ENCODE data around the gene COL6A3.
"Not testable (repeated sequence)": the region's sequence is repeated elsewhere in the genome, so short reads cannot be mapped to it uniquely, and the experiment has no call there.

Gene COL6A3

GRCh38 chr2:237380768-237381167 lies 33.2 kb downstream of the COL6A3 start:
- DNase-seq, result no peak

GRCh38 chr2:237379636-237380035 lies 34.3 kb downstream of the COL6A3 start:
- no peak for DNase-seq

GRCh38 chr2:237378650-237379049 lies 35.3 kb downstream of the COL6A3 start:
- no peak for DNase-seq

- no peak for DNase-seq
Measured at GRCh38 chr2:237374284-237375060, 39.5 kb downstream of the COL6A3 start.

- no peak for DNase-seq
Measured at GRCh38 chr2:237371856-237372255, 42.1 kb downstream of the COL6A3 start.

DNA sequence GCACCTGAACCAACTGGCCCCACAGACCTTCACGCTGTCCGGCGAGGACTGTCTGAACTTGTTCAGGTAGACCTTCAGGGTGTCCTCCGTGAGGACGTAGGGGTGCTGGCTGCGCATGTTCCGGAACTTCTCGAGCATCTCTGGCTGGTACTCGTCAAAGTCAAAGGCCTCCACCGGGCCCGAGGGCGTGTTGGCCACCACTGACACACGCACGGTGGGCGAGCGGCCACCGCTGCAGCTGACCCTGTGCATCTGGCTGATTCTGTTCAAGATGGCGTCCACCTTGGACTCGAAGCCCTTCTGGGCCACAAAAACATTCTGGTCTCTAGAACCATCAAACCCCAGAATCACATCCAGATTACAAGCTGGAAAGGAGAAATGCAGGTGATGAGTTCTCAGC lies 48.3 kb downstream of the COL6A3 start:
- no peak for DNase-seq

DNA sequence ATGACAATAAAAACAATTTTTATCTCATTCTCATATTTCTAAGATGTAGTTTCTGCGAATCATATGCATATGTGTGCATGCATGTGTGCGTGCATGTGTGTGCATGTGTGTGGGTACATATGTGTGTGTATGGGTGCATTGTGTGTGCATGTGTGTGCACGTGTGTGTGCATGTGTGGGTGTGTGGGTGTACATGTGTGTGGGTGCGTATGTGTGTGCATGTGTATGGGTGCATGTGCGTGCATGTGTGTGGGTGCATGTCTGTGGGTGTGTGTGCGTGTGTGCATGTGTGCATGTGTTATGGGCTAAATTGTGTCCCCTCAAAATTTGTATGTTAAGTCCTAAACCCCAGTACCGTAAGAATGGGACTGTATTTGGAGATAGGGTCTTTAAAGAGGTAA lies 49.3 kb downstream of the COL6A3 start:
- DNase-seq, result no peak

DNA sequence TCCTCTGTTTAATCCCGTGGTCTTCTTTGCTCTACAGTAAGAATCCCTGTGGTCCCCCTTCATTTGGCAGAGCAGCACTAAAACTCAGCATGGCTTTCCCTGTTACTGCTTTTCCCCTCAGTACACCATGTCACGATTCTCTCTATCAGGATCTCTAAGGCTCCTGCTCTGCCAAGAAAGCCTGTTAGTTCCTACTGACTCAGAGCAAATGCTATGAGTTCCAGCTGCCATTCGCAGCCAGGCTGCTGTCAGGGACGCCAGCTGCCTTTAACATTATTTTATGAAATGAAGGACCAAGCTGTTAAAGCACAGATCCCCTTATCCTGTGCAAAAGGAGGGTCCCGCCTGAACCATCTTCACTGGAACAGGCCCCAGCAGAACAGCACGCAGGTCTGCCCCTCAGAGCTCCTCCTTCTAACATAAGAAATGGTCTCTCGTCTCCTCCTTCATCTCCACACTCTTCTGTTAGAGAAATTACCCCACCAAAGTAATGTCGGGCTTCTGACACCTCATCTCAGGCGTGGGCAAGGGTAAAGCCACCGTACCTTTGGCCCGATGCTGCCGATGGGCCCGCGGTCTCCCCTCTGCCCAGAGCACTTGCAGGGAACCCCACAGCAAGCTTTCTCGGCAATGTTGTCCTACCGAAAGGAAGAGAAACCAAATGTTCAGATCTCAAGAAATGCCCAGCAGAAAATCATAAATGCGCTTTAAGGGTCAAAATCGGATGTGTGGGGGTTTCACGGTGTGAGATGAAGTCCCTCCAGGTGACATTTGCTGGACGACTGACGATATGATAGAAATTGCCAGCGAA lies 52.6 kb downstream of the COL6A3 start:
- DNase-seq, result no peak

DNA sequence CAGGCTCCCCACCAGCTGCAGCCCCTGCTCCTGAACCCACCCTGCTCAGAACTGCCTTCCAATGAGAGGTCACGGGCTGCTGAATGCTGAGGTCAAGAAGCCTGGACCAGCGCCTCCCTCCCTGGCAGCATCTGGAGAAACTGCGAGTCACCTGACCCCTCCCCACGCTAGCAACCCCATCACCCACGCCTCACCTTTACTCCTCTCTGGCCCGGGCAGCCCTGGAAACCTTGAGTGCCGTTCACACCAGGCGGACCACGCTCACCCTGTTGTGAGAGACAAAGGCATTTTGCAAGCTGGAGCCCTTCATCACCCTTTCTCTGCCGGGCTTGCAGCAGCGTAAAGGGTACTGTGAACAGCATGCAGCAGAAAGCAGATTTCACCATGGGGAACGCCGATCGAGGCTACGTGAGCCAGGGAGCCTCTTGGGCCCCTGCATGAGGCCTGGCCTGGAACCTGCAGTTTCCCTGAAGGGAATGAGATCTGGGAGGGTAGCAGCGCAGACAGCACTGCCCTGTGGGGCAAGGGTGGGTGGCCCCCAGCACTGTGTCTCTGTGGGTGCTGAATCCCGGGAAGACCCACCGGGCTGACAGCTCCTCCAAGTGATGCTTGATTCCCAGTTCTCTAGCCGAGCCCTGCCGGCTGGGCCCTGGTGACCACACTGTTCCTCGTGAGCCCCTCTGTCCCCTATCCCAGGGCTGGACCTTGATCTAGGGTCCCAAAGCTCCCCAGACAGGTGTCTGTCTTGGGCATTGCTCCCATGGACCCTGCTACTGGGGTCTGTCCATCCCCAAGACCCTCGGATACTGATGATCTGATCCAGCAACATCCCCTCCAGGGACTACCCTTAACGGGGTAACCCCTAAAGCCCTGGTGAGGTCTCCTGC lies 53.8 kb downstream of the COL6A3 start:
- DNase-seq, result no peak

DNA sequence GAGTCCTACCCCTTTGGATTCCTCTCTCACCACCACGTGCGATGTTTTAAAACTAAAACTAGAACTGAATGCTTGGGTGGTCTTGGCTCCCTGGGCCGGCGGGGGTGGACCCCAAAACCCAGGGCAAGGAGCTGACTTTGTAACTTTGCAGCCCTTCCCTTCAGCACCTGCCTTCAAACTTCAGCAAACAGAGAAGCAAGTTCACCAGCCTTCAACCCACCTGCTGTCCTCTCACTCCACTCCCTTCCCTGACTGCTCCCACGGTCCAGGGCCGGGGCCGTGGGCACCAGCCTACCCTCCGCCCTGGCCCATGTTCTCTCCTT lies 54.5 kb downstream of the COL6A3 start:
- no peak for DNase-seq

DNA sequence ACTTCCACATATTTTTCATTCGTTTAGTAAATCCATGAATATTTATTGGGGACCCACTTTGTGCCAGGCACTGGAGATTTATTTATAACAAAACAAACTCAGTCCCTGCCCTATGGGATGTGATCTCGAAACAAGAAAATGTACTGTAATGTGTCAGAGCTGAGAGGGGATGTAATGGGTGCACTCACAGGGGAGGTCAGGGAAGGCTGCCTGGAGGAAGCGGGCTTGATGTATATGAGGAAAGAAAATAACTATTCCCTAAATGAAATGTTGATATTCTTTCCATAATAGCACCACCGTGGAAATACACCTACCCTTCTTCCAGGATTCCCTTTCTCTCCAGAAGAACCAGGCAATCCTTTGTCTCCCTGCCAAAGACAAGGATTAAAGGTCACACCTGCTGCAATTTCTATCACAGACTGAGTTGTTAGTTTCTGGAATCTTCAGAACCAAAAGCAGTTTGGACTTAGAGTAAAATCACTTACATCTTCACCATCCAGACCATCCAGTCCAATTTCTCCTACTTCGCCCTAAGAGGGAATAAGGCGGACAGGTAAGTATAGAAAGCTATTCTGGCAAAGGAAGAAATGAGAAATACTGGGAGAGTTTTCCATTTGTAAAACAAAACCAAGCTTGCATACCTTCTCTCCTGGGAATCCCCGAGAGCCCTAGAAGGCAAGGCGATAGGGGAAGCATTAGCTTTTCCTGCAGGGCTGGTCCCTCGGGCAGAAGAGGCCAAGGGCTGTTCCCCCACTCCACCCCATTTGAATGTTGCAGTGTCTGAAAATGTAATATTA lies 55.0 kb downstream of the COL6A3 start:
- DNase-seq, result no peak

DNA sequence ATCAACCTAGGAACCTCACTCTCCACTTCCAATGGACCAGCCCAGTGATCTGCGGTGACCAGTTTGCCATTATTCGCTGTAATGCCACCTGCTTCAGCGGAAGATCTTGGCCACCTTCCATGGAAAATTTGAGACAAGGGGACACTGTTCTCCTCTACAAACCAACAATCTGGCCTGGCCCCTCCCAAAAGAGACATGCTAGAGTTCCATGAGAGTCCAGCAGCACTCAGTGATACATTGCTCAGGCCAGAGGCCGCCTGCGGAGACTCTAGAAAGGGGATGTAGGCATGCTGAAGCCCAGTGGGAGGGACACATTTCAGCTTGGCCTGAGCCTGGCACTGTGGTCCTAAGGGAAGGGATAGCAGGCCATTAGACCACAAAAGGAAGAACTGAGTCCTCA lies 58.3 kb downstream of the COL6A3 start:
- no peak for DNase-seq

DNA sequence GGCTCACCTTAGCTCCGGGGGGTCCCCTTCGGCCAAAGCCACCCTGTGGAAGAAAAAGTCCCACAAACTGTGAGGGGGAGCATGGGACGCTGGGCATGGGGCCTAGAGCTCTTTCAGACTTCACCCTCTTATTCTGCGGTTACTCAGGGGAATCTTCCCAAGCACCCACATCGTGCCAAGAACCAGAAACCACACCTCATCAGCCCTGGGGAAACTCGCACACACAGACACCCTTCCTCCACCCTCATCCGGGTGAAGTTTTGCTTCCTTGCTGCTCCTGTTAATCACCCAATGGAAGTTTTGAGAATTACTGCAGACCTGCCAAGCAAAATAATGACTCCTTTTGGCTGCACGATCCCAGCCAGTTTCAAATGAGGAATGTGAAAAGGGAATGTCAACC lies 59.1 kb downstream of the COL6A3 start:
- DNase-seq, result no peak

DNA sequence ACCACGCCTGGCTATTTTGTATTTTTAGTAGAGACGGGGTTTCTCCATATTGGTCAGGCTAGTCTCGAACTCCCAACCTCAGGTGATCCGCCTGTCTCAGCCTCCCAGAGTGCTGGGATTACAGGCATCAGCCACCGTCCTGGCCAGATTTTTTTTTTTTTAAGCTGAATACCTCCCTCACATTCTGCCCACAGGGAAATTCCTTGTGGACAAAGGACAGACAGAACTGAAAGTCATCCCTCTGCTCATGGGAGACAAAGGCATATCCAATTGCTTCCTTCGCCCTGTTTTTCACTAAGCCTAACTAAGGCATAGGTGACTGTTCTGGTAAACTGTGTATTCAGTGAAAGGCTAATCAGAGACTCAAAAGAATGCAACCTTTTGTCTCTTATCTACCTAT lies 59.8 kb downstream of the COL6A3 start:
- DNase-seq, result not testable (repeated sequence)

GRCh38 chr2:237353215-237353614 lies 60.7 kb downstream of the COL6A3 start:
- no peak for DNase-seq

DNA sequence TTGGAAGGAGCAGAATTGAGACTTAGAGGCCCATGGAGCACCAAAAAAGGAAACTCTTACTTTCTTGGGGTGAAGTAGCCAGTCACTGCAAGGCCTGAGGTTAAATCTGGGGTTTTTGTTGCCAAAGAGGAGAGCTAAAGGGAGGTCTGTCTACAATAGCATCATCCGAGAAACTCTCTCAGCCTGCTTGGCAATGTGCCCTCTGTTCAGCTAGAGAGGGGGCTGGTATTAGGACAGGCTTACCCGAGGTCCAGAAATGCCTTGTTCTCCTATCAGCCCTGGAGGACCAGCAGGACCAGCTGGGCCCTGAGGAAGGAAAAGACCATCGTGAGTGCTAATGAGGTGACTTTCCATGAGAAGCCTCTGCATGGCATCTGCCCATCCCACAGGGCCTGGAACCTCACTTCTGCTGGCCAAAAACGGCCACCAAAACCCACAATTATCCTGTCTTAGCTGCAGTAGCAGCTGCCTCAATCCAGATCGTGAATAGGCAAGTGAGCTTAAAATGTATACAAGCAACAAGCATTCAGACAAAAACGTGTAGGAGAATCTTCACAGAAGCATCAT lies 61.6 kb downstream of the COL6A3 start:
- DNase-seq, result no peak

DNA sequence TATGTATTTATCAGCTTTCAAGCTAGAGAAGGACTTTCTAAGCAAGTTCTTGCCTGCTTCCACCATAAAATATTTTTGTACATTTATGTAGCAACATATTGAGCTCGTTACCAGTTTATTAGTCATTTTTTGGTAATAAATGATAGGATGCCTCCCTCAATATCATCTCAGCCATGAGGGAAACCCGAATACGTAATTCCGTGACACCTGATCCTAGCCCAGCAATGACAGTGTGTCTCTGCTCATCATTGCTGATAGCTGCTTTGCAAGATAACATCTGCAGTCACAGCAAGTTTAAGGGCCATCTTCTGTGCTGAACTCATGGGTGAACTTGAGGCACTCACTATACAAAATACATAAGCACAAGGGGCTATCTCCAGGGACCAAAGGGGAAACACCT lies 62.2 kb downstream of the COL6A3 start:
- DNase-seq, result no peak

GRCh38 chr2:237351046-237351445 lies 62.9 kb downstream of the COL6A3 start:
- no peak for DNase-seq

GRCh38 chr2:237350597-237350996 lies 63.4 kb downstream of the COL6A3 start:
- DNase-seq, result no peak

DNA sequence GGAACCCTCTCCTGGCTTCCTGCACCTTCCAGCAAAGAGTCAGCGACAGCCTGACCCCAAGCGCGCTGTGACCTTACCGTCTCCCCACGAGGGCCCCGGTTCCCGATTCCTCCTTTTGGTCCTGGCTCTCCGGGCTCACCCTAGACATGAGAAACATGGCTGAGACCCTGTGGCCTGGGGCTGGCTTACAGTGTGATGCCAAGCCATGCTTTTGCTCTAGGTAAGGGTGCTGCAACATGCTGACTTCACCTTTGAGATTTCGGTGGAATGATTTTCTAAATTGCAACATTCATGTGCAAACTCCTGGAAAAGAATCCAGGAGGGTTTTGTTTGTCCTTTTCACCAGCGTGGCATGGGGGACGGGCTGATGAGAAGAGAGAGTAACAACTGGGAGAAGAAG lies 63.9 kb downstream of the COL6A3 start:
- DNase-seq, result no peak

DNA sequence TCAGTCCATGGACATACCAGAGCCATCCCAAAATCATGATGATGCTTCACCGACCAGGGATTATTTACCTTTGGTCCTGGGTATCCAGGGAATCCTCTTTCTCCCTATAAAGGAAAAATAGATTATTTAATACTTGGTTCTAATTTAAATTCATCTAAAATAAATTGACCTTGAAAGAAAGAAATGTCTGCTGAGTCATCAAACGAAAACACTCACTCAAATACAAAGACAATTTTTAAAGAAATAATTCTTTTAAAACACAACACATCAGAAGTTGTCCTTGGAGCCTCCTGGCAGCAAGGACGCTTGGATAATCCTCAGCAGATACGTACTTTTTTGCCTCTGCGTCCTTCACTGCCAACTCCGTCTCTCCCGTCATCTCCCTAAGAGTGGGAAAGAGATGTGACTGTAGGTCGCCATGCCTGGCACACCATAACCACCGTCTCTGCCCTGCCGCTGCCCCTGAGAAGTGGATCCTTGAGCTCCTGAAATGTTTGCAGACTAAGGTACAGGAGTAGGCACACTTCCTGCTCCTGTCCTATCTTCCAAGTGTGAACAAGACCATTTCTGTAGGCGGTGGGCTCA lies 65.6 kb downstream of the COL6A3 start:
- no peak for DNase-seq

Data from effector CD8-positive, alpha-beta T cell (primary cell).